HG02981 (cell line): ENCODE data around the gene CRY2.
"Not testable (repeated sequence)": the region's sequence is repeated elsewhere in the genome, so short reads cannot be mapped to it uniquely, and the experiment has no call there.

Source experiments
- ATAC-seq: cut with Tn5 transposase; IDR thresholded peaks from one replicate; pipeline ENCODE4 v1.9.1; 2021; ENCODE audit warnings: mild to moderate bottlenecking, moderate library complexity; ENCODE audit not compliant: unreplicated experiment

CRY2 gene

DNA sequence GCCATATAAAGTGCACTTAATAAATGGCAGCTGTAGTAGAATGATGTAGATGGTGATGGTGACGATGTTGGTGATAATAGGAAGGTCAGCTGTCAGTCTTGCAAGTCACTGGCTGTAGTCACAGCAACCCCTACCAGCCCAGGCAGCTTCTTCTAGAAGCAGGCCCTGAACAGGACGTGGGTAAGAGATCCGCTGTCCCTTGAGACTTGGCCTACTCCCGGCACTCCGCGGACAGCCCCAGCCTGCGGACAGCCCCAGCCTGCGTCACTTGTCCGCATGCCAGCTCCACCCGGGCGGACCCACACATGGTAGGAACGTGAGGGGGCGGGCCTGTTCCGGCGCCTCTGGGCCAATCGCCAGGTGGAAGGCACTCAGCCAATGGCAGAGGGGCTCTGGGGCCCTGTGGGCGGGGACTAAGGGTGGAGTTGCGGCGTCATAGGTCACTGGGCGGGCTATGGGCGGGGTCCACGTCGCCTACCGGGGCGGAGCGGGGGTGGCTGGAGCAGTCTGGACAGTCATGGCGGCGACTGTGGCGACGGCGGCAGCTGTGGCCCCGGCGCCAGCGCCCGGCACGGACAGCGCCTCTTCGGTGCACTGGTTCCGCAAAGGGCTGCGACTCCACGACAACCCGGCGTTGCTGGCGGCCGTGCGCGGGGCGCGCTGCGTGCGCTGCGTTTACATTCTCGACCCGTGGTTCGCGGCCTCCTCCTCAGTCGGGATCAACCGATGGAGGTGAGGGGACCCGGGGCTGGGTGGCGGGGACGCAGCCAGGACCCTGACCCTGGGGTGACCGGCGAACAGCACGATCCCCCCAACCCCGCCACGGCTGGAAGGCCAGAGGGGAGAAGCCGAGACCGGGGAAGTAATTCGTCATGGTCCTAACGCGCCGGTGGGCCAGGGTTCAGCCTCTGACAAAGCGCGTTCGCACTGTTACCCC lies at the start of gene CRY2:
TSS of gene CRY2 (plus strand) at position 502 of the 937 bp plus-strand sequence. CDS start at position 518, 16 bp downstream.
- peak; percentile 86 for ATAC-seq

DNA sequence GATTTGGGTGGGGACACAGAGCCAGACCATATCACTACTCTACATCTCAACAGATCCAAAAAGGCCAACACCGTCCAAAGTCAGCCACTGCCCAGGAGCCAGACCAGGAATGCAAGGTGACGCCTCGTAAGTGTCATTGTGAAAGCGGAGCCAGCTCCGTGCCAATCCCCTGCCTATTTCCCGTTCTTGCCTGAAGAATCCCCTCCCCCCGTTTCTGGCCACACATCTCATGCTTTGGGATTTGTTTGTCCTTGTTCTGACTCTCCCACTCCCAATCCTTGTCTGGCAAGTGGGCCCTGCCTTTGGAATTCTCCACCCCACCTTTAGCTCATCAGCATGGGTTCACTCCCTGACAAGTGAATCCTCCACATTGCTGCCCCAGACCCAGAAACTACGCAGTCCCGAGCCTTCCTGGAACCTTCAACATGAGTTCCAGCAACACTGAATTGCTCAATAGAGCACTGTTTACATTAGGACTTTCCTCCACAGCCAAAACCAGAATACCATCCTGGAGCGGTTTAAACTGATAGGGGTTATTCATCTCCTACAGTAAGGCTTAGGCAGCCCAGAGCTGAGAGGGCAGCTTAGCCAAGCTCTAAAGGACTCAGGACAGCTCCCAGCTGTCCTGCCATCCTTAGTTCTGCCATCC lies 48.4 kb upstream of the CRY2 start:
- ATAC-seq = no peak

DNA sequence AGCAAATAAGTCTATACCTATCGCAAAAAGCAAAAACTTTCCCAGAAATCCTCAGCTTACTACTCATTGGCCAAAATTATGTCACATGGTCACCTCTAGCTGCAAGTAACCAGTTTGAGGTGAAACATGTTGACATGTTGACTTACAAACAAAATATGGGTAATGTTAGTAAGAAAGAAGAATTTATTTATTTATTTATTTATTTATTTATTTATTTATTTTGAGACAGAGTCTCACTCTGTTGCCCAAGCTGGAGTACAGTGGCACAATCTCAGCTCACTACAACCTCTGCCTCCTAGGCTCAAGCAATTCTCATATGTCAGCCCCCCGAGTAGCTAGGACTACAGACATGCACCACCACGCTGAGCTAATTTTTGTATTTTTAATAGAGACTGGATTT lies 47.7 kb upstream of the CRY2 start:
- ATAC-seq = no peak

DNA sequence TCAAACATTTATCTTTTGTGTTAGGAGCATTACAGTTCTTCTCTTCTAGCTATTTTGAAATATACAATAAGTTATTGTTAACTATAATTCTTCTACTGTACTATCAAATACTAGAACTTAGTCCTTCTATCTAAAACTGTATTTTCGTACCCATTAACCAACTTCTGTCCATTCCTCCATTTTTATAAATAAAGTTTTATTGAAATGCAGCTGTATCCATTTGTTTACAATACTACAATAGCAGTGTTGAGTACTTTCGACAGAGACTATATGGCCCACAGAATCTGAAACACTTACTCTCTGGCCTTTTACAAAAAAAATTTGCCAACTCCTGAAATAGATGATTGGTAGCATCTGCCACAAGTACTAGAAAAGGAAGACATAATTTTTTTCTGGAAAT lies 47.0 kb upstream of the CRY2 start:
- ATAC-seq = no peak

DNA sequence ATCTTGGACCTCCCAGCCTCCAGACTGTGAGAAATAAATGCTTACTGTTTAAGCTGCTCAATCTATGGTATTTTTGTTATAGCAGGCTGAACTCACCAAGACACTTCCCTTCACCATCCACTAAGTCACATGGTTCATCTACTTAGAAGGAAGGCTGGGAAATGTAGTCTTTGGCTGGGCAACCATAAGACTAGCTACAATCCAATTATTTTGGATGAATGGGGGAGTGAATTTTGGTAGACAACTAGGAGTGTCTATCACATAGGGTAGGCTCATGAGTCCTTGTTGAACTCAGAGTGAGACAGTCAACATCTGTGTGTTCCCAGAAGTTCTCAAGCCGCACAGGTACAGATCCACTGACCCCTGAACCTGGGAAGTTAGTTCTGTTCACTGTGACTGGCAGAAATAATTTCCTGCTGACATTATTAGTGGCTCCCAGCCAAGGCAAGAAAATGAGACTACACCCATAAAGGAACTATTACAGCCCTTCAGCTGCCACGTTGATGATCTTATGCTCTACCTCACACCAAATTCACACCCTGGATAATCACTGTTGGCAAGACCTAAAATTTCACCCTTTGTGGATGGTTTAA lies 45.5 kb upstream of the CRY2 start:
- ATAC-seq = no peak

DNA sequence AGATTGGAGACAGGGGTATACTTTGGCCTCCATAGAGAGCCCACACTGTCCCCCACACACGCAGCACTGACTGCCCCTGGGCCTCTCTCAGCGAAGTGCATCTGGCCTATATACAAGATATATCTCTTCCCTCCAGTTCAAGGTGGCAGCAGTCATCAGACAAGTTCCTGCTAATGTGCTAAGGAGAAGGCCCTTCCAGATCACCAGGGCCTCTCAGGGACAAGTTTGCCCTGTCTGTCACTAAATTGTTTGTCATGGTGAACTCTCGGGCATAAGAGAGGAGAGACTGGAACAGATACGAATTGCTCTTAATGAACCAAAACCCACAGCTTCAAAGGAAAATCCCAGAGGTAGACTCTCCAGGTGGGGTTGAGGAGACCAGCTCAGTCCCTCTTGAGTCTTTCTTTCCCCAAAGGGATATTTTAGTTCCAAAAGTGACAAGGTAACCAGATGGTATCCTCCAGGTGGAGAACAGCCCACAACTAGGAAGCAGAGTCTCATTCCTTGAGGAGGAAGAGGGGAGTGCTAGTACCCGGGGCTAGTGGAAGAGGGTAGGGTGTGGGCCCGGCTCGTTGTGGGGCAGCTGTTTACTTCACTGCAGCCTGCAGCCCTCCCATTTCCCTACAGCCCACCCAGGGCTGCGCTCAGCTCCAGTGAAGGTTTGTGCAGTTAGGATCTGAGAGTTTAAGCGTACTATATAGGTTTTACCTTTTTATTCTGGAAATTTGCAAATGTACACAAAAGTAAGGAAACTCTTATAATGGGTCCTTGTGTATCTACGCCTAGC lies 44.6 kb upstream of the CRY2 start:
- no peak for ATAC-seq

DNA sequence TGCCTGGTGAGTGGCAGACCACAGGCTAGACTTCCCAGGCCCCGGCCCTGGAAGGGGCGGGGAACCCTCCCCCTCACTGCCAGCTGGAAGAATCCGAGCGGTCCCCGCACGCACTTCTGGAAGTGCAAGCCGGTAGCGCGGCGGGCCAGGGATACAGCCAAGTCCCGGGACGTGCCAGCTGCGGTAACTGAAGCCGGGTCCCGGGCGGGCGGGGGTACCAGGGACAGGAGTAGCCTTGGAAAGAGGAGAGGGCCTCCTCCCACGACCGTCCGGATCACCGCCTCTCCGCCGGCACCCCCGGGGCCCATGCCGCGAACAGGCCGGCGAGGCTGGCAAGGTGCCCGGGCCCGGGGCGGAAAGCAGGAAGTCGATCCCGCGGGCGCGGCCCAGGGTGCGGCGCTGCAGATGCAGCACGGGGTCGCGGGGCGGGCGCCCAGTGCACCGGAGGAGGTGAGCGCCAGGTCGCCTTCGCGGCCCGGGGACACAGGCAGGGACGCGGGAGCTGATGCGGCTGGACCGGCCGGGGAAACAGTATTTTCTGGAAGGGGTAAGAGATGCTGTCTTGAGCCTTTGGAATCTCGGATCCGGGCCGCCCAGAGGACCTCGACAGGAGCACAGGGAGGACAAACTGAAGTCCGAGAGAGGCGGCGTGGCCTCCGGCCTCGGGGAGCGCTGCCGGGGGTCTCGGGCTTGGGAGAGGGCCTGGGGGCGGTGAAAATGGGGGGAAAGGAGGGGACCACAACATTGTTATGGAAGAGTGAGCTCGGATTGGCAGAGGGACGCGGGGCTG lies 43.1 kb upstream of the CRY2 start:
- ATAC-seq = no peak

DNA sequence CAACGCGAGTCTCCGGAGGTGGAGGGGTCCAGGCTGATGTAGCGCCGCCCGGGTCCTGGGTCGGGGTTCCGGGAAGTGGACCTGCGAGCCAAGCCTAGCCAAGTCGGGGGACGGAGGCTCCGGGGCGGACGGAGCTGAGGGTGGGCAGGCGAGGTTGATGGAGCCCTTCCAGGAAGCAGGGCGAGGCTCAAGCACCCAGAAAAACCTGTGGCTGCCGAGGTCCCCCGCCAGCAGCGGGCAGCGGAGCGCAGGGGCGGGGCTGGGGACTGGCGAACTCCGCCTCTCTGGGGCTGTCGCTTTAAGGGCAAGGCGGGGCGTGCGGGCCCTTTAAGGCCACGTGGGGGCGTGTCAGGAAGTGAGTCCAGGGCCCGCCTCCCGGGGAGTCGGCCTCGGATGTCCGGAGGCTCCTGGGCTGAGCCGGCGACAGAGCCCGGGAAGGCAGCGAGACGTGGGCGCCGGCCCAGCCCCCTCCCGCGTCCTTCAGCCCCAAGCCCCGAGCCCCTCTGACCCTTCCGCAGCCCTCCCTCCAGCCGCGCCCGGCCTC lies 42.4 kb upstream of the CRY2 start, which contains the start of gene SLC35C1:
TSS of gene SLC35C1 (plus strand) at position 389 of the 544 bp plus-strand sequence. CDS start 653 bp downstream, outside the sequence.
- peak; percentile 95 for ATAC-seq

DNA sequence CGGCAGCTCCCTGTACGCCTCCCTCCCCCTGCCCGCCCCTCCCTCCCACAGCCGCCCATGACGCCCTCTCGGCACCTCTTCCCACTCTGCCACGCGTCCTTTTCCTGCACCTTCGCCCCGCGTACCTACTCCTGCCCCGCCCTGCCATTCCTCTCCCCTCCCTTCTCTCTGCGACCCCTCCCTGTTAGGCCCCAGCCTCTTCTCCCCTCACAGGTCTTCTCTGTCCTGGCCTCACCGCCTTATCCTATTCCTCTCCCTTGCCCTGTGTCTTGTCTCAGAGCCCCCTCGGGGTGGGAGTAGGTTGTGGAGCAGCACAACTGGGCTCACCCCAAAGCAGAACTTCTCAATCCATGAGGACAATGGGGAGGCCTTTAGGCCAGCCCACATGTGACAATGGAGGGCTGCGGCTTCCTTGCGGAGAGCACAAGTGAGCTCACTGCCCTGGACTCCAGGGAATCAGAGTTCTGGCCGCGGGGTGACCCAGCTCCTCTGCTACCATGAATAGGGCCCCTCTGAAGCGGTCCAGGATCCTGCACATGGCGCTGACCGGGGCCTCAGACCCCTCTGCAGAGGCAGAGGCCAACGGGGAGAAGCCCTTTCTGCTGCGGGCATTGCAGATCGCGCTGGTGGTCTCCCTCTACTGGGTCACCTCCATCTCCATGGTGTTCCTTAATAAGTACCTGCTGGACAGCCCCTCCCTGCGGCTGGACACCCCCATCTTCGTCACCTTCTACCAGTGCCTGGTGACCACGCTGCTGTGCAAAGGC lies 41.8 kb upstream of the CRY2 start:
- ATAC-seq = peak; percentile 24

DNA sequence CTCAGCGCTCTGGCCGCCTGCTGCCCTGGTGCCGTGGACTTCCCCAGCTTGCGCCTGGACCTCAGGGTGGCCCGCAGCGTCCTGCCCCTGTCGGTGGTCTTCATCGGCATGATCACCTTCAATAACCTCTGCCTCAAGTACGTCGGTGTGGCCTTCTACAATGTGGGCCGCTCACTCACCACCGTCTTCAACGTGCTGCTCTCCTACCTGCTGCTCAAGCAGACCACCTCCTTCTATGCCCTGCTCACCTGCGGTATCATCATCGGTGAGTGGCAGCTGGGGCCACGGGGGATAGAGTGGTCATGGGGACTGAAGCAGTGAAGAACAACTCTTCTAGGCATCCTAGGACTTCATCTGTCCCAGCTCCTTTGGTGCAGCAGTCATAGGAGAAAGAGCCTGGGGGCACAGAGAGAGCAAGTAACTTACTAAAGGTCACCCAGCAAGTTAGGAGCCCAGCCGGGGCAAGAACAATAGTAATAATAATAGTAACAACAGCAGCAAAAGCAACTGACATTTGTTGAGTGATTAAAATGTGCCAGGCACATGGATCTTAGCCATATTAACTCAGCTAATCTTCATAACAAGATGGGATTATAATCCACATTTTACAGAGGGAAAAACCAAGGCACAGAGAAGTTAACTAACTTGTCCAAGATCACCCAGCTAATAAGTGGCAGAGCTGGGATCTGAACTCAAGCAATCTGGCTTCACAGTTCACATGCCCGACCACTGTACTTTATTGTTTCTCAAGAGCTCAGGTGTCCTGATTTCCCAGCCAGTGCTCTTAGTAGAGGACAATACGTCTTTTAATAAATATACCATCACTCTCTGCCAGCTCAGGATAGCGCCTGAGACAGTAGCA lies 41.0 kb upstream of the CRY2 start:
- no peak for ATAC-seq

DNA sequence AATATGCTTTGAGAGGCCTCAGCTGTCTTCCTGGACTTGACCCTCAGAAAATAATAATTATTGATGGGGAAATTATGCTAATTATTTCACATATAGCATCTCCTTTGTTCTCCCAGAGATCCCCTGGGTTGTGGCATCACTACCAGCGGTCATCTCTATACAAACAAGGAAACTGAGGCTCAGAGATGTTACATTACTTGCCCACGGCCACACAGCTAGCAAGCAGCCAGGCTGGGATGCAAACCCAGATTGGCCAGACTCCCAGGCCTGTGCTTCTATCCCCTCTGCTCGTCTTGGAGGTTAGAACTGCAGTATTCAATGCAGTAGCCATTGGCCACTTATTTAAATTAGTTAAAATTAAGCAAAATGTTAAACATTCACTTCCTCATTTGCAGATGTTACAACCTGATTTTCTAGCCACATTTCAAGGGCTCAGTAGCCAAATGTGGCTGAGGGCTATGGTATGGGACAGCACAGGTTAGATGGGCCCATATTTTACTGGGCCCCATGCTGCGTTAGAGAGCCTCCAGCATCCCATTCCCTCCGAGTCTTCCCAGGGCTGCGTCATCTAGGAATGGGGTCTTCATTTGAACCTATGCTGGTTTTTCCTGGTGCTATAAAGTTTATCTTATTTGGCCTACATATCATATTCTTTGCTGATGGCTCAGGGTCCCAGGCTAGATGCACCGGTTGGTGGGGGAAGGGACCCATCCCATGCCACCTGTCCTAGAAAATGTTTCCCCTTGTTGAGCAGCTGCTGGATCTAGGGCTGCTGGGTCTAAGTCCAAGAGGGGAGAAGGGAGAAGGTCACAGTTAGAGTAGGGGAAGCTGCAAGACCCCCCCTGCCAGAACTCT lies 40.1 kb upstream of the CRY2 start:
- no peak for ATAC-seq

DNA sequence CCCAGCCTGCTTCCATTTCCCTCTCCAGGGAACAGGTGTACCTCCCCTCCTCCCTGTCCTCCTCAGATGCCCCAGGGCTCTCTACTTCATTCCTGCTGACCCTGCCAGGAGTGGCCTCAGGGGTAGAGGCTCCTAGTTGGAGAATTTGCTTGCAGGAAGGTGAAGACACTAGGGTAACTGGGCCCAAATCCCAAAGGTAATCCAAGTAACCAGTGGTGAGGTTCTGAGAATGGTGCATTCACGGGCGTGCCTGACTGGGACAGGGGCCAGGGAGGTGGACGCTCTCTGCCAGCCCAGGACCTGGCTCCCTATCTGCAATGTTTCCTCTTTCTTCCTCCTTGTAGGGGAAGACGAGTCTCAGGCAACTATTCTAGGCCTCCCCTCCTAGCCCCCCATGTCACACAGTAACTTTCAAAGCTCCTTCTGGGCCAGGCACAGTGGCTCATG lies 39.5 kb upstream of the CRY2 start:
- ATAC-seq = no peak

DNA sequence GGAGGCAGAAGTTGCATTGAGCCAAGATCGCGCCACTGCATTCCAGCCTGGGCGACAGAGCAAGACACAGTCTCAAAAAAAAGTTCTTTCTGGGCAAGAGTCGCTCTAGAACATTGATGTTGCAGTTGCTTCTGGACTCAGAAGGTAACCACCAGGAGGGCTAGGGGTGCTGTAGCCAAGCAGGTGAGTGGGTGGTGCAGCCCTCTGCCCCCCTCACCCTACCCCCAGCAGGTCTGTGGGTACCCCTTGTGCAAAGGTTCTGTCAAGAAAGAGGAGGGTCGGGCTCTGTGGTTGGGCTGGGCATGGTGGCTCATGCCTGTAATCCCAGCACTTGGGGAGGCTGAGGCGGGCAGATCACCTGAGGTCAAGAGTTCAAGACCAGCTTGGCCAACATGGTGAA lies 38.8 kb upstream of the CRY2 start:
- not testable (repeated sequence) for ATAC-seq

DNA sequence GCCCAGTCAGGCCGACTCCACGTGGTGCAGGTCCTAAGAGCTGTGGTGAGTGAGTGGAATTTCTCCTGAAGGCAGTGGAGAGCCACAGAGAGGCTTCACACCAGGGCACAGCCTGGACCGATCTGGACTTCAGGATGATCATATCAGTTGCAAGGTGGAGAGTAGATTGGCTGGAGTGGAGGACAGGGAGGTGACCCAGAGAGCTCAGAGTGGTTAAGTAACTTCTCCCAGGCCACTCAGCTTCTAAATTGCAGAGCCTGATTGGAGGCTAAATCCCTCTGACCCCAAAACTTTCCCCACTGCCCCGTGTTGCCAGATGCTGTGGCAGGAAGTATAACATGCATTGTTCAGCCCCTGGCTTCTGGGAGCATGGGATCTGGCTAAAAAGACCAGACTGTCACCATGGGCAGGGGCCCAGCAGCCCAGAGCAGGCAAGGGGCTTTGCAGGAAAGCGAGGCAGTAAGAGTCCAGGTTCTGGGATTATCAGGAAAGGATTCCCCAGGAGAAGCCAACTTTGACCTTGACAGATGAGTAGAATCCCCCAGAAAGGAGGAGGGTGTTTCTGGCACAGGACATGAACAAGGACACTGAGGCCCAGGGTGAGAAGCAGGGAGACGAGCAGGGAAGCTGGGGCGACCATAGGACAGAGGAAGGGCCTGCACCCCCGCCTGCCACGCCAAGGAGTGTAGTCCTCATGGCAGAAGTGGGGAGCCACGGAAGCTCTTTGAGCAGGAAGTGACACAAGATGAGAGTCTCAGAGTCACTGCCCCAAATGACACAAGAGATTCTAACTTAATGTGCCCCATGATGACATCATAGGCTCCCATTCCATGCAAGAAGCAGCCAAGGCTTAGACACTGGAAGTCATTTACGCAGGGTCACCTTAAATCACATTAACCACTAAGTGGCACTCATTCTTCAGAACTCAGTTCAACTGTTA lies 37.5 kb upstream of the CRY2 start:
- ATAC-seq = no peak

DNA sequence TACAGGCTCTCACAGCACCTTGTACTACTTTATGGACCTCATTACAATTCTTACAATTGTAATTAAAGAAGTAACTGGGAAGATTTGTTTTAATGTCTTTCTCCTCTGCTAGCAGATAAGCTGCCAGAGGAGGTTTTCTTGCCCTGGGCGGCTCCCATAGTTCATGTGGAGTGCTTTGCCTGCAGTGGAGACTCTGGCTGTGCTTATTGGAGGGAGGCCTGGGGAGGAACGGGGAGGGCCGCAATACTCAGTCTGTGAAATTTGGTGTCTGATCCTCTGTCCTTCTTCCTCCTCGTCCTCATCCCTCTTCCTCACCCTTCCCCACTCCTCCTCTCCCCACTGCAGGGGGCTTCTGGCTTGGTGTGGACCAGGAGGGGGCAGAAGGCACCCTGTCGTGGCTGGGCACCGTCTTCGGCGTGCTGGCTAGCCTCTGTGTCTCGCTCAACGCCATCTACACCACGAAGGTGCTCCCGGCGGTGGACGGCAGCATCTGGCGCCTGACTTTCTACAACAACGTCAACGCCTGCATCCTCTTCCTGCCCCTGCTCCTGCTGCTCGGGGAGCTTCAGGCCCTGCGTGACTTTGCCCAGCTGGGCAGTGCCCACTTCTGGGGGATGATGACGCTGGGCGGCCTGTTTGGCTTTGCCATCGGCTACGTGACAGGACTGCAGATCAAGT lies 36.7 kb upstream of the CRY2 start:
- ATAC-seq = no peak

DNA sequence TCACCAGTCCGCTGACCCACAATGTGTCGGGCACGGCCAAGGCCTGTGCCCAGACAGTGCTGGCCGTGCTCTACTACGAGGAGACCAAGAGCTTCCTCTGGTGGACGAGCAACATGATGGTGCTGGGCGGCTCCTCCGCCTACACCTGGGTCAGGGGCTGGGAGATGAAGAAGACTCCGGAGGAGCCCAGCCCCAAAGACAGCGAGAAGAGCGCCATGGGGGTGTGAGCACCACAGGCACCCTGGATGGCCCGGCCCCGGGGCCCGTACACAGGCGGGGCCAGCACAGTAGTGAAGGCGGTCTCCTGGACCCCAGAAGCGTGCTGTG lies 36.2 kb upstream of the CRY2 start:
- ATAC-seq = no peak
